HG03469 (cell line): ENCODE measurements around the gene RHBDD3.
"Not testable (repeated sequence)": the region's sequence is repeated elsewhere in the genome, so short reads cannot be mapped to it uniquely, and the experiment has no call there.

Experiments used
- ATAC-seq: cut with Tn5 transposase; IDR thresholded peaks from one replicate; pipeline ENCODE4 v1.9.1; 2021; ENCODE audit warnings: mild to moderate bottlenecking, moderate library complexity, moderate number of reproducible peaks; ENCODE audit not compliant: unreplicated experiment

The RHBDD3 gene

GRCh38 chr22:29253561-29254285 is 14.1 kb downstream of the RHBDD3 start:
- ATAC-seq, result no peak

DNA sequence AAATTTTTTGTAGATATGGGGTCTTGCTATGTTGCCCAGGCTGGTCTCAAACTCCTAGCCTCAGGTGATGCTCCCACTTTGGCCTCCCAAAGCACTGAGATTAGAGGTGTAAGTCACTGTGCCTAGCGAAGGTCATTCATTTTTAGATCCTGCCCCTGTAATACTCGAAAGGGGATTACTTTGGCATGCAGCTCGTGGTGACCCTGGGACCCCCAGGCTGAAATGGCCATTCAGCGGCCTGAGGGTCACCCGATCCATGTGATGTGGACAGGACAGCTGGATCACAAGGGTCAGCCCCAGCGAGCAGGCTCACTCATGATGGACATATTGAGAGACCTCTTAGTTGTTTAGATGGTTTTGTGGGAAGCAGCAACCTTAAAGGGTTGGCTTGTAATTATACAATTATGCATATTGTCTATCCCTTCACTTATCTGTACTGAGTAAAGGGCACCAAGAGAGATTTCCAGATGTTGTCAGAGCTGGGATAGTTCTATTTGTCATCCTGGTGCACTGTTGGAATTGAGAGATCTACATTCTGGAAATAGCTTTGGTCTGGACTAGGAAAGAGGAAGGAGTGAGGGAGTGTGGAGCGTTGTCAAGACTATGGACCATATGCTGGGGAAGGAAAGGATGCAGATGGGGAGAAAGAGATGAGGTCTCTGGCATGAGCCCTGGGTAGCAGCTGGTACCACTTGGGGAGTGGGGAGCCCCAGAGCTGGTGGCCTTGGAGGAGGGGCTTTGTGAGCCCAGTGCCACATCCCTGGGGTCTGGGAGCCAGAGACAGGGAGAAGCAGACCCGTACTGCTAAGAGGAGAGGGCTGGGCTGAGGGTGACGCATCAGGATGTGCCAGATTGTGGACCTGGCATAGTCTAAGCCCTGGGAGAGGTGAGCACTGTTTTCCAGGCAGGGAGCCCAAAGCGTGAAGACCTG is 15.5 kb downstream of the RHBDD3 start:
- no peak for ATAC-seq

GRCh38 chr22:29251265-29251664 is 16.5 kb downstream of the RHBDD3 start:
- no peak for ATAC-seq

DNA sequence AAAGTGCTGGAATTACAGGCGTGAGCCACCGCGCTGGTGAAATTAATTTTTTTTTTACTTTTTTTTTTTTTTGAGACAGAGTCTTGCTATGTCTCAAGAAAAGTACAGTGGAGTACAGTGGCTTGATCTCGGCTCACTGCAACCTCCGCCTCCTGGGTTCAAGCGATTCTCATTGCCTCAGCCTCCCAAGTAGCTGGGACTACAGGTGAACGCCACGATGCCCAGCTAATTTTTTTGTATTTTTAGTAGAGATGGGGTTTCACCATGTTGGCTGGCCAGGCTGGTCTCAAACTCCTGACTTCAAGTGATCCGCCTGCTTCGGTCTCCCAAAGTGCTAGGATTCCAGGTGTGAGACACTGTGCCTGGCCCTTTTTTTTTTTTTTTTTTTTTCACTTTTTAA is 19.9 kb downstream of the RHBDD3 start:
- ATAC-seq, result not testable (repeated sequence)

GRCh38 chr22:29245626-29246385 is 22.0 kb downstream of the RHBDD3 start:
- no peak for ATAC-seq

DNA sequence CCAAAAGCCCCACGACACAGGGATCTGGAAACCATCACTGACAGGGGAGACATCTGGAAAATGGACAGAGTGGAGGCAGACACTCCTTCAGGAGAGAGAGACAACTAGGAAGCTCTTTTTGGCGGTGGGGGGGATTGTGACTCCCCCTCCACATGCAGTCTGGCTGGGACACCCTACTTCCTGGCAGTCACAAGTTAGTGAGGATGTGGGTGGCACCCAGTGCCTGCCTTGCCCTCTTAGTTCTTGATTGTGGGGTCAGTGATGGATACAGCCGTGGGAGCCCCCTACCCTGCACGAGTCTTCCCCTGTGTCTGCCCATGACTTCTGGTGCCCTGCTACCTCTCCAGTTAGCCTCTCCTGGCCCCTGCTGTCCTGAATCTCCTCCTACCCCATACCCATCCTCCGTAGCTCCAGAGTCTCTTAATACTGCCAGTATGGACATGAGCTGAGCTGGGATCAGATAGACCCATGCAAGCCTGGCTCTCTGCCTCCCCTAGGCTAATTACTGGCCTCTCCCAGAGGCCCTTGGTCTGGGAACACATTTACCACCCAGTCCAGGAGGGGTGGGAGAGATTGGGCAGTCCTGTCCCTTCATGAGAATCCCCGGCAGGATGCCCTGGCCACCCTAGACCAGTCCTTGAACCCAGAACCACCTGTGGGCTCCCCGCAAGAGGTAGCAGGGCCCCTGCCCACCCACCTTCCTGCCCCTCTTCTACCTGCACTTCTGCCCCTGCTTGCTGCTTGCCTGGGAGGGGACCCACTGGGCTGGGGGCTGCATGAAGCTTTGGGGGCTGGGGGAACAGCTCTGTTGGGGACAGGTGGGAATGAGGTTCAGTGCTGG is 22.8 kb downstream of the RHBDD3 start:
- ATAC-seq, result no peak

DNA sequence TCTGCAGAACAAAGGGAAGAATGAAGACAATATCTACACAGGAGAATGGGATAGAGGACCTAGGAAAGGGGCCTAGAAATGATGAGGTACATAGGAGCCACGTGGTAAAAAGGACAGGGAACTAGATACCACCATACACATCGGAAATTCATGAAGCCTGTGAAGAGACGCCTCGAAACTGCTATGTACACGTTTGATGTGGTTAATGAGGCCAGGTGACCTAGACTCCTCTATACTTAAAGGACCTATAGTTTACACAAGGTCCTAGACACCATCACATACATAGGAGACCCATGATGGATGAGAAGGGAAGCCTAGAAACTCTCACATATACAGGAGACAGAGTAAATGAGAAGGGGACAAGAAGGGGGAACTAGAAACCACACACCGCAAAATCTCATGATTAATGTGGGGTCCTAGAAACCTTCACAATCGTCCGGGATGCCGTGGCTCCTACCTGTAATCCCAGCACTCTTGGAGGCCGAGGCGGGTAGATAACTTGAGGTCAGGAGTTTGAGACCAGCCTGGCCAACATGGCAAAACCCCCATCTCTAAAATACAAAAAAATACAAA is 23.8 kb downstream of the RHBDD3 start:
- ATAC-seq, result no peak

GRCh38 chr22:29240481-29240880 is 27.3 kb downstream of the RHBDD3 start:
- not testable (repeated sequence) for ATAC-seq

DNA sequence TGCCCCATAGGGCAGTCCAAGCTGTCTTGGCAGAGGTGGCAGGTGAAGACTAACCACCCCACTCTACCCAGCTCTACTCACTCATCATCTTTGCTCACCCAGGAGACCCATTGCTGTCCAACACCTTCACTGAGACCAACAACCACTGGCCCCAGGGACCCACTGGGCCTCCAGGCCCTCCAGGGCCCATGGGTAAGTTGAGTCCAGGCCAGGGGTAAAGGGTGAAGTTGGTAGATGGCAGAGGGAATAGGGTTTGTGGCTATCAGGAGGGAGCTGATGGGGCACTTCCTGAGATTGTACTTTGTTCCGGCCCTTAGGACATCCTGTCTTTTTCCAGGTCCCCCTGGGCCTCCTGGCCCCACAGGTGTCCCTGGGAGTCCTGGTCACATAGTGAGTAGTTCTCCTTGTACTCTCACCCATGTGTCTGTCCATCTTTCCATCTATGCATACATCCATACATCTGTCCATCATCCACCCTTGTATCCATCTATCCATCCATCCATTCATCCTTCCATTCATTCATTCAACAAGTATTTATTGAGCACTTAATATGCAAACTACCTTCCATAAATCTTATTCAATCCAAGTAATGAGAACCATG is 34.4 kb downstream of the RHBDD3 start:
- ATAC-seq, result no peak

DNA sequence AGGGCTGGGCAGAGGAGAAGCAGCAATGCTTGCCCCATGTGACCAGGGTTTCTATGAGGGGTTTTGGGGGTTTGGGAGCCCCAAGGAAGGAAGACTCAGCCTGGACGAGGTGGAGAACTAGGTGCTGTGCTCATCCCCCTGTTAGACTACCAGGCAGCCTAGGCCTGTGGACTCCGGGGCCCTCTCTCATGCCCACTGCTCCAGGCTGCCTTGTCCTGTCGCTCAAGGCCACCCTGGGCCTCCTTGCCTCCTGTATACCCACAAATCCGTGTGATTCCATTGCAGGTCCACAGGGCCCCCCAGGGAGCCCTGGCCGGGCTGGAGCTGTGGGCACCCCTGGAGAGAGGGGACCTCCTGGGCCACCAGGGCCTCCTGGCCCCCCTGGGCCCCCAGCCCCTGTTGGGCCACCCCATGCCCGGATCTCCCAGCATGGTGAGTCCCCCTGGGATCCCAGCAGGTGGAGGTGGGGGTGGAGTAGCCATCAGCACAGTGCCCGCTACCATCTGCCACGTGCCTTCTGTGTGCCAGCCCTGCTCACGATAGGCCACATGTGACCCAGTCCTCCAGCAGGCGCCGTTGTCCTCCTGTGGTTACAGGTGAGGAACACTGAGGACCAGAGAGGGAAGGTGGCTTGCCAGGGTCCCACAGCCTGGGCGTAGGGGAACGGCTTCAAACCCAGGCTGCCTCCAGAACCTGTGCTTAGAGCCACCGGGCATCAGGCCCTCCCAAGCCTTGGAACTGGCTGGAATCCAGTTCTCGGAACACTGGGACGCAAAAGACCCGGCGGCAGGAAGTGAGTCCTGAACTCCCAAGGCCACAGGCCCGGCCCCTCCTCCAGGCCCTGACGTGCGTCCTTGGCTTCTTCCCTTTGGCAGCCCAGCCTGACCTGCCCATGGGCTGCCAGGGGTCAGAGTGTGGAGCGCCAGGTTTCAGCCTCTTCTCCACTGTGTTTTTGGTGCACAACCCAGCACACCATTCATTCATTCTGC is 35.5 kb downstream of the RHBDD3 start:
- ATAC-seq, result no peak

- no peak for ATAC-seq
Measured at GRCh38 chr22:29230972-29231875, 36.6 kb downstream of the RHBDD3 start.

GRCh38 chr22:29226351-29226981 is 41.3 kb downstream of the RHBDD3 start:
- no peak for ATAC-seq

DNA sequence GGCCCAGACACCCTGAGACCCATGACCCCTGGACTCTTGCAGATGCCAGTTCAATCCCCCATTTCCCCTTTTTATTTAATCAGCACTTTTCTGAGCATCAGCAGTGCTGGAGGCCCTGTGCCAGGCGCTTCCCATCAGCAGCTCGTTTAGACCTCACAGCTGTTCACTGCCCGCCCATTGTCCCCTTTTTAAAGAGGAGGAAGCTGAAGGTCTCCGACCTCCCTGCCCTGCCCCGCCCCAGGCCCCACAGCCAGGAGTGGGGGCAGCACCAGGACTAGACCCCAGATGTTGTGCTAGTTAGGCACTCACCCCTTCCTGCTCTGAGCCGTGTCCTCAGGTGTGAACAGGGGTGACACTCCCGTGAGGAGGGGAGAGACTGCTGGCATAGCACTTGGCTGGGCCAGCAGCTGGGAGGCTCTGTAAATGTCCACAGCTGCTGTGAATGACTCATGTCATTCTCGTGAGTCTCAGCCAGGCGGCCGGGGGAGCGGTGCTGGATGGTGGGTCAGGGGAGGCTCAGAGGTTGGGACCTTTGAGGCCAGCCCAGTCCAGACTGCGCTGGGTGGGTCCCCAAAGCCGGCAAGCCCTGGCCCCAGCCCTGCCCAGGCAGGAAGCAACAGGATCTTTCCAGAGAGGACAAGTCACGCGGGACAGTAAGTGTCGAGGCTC is 42.2 kb downstream of the RHBDD3 start:
- no peak for ATAC-seq

GRCh38 chr22:29224859-29225410 is 42.8 kb downstream of the RHBDD3 start:
- no peak for ATAC-seq

DNA sequence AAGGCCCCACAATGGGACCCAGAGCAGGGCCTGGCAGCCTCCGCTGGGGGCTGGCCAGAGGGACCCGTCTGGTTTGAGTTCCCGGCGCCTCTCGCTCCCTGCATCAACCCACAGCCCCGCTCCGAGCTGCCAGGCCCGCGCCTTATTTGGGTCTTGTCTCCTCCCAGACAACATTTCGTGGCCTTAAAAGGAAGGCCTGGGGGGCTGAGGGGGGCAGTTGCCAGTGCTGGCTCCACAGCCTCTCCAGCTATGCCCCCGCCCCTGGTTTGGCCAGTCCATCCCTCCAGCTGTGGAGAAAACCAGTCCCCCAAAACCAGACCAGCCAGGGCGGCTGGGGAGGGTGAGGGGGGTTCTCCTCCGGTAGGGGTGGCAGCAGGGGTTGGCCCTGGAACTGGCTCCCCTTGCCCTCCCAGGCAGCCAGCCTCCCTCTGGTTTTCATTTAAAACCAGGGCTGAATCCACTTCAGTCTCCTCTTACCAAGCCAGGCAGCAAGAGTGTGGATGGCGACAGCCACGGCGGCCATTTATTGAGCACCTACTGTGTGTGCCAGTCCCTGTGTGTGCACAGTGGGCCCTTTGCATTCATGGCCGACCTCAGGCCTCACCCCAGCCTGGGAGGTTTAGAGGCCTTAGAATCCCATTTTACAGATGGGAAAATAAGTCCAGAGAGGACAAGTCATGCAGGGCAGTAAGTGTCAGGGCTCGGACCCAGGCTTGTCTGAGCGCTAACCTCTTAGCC is 43.5 kb downstream of the RHBDD3 start:
- no peak for ATAC-seq
